ENCODE data around the gene FNDC3B.
"Not testable (repeated sequence)": the region's sequence is repeated elsewhere in the genome, so short reads cannot be mapped to it uniquely, and the experiment has no call there.

Gene FNDC3B

DNA sequence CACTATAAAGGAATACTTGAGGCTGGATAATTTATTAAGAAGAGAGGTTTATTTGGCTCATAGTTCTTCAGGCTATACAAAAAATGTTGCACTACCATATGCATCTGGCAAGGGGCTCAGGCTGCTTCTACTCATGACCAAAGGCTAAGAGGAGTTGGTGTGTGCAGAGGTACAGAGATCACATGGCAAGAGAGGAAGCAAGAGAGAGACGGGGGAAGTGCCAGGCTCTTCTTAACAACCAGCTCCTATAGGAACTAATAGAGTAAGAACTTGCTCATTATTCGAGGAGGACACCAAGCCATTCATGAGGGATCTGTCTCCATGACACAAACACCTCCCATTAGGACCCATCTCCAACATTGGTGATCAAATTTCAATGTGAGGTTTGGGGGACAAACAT is 6.0 kb upstream of the FNDC3B start:
- no peak for DNase-seq (ENCODE audit: low spot score)

DNA sequence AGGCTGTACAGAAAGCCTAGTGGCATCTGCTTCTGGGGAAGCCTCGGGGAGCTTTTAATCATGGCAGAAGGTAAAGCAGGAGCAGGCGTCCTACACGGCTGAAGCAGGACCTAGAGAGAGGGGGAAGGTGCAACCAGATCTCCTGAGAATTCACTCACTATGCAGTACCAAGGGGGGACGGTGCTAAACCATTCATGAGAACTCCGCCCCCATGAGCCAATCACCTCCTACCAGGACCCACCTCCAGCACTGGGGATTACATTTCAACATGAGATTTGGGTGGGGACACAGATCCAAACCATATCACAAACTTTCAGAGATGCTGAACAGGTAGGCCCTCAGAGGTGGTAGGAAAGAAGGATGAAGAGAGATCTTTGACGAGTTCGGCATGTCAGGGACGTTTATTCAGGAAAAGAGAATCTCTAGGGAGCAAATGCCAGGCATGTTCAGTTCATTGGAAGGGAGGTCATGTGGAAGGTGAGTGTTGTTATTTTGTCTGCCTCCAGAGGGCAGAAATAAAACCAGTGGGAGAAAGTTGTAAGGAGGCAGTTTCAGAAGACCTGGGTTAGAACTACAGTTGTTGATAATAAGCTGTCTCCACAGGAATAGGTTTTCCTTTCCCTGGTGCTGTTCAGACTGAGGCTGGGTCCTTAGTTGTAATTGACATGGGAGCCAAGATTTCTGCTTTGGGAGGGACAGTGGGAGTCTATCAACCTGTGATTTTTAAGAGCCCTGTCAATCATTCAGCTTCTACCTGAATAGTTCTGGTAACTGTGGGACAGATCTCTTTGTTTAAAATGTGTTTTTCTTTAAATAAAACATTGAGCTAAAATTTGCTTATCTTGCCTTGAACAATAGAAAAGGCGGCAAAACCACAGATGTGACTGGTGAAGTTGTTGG is 4.3 kb upstream of the FNDC3B start:
- DNase-seq (ENCODE audit: low spot score) = no peak

DNA sequence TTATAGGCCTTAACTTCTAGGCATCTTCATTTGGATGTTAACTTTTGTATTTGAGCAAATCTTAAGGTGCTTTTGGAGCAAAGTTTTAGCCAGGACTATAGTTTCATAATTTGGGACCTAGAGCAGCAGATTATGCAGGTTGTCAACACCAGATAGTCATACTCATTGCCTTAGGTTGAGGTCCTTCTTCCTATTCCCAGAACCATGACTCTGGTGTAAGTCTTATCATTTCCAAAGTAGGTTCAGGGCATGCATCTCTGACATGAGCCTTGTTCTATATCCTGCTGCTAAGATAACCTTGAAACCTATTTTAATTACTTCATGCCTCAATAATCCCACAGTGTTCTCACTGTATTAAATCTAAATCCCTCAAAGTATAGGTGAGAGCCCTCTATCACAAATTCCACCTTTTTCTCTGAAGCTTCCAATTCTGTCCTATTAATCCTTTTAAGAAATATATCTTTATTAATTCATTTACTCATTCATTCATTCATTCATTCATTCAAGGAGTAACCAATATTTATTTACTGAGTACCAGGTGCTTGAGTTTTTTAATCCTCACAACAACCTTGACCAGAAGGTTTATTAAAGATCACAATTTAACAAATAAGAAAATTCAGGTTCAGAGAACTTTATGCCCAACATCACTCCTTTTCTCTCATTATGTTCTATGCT is 2.7 kb upstream of the FNDC3B start:
- no peak for DNase-seq (ENCODE audit: low spot score)

DNA sequence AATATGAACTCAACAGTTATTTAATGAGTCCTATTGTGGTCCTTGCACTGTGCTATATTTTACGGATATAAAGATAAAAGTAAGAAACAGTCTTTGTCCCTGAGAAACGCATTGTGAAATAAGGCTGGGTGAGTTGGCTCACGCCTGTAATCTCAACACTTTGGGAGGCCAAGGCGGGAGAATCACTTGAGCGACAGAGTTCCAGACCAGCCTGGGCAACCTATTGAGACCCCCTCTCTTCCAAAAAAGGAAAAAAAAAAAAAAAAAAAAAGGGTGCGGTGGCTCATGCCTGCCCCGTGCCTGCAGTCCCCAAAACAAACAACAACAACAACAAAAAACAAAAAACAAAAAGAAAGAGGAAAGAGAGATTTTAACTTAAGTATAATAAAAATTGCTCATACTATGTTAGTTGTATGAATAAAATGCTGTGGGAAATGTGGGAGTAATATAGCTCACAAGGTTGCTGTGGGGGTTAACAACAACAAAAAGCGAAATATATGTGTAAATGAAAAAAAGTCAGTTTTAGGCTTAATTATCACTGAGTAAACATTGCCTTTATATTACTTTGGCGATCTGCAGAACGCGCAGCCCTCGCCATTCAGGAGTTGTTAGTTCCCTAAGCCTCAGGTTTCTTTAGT is 461 bp upstream of the FNDC3B start:
- no peak for DNase-seq (ENCODE audit: low spot score)

DNA sequence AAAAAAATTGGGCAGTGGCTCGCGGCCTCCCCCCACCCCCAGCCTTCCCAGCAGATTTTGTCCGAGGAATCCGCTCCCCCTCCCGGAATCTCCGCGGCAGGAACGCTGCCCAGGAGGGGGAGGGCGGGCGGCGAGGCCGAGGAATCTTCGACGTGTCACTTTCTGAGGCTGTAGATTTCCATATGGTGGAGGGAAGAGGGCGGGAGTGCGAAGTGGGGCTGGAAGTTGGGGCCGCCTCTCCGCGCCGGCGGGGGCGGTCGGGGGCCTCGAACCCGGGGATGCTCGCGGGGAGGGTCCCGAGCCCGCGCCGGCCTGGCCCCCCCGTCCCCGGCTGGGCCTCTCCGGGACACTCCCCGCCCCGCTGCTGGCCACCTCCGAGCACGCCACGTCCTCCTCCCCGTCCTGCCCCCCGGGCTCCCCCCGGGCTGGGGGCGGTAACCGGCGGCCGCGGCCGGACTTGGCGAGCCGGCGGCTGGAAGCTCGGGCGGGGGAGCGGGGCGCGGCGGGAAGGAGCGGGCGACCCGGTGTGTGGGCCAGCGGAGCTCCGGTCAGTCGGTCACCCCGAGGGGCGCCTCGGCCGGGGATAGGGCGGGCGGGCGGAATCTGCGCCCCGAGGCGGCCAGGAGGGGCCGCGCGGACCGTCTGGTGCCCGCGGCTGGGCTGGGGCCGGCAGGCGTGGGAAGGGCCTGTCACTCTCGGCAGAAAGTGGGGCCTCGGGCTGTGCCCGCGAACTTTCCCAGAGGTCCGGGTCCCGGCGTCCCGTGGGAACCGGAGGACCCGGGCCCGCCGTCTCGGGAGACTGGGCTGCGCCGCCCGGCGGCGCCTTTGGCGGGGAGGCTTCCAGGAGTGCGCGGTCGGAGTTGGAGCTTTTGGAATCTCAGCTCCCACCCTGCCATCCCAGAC is 951 bp downstream of the FNDC3B start:
- peak; percentile 34 for DNase-seq (ENCODE audit: low spot score)

DNA sequence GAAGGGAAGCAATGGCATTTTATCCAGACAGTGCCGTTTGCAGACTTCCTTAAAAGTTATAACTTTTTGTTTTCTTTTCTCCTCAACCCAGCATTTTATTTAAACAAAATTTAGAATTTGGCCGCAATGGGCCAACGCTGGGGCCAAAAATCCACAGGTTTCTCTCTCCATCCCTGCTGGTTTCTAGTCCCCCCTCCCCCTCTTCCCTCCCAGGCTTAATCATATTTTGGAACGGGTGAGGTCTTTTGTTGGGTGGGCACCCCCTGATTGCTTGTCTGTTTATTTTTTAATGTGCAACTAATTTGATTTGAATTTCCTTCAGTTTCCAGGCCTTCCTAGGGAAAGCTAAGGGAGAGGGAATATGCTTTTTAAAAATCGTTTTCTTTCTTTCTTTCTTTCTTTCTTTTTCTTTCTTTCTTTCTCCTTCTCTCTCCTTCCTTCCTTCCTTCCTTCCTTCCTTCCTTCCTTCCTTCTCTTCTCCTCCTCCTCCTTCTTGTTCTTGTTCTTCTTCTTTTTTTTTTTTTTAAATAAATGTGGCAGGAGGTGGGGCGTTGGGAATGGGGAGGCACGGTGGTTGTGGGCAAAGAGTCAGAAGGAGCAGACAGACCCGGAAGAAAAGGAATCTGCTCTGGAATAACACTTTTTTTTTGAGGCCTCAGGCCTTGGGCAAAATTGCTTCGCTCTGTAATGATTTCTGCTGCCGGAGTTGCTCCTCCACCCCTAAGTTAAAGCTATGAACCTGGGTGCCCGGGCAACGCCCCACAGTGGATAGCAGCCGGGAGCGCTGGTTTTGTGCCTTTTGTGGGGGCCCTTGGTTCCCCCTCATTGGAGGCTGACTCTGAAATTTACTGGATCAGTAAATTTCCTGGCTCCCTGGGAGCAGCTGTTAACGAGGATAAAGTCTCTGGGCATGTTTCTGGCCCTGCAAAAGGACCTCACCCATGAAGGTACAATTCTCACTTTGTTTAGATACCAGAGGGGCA is 1.9 kb downstream of the FNDC3B start:
- no peak for DNase-seq (ENCODE audit: low spot score)

DNA sequence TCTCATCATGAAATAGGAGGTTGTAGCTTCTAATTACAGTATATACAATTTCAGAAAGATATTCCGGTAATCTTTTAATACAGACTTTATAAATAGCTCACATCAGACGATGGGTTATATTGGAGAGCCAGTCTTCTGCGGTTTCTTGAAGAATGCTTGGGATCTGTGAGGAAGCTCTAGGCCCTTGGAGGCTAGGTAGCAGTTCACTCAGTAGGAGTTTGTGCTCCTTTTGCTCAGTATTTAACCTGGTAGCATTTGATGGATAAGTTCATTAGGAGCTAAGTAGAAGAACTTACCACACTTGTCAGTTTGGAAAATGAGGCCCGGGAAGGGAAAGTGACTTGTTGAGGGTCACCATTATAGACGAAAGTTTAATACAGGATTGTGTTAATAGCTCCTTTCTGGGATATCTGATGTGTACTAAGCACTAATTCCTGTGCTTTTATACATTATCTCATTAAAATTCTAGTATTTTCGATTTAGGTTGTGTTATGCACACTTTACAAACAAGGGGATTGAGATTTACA is 2.8 kb downstream of the FNDC3B start:
- no peak for DNase-seq (ENCODE audit: low spot score)

DNA sequence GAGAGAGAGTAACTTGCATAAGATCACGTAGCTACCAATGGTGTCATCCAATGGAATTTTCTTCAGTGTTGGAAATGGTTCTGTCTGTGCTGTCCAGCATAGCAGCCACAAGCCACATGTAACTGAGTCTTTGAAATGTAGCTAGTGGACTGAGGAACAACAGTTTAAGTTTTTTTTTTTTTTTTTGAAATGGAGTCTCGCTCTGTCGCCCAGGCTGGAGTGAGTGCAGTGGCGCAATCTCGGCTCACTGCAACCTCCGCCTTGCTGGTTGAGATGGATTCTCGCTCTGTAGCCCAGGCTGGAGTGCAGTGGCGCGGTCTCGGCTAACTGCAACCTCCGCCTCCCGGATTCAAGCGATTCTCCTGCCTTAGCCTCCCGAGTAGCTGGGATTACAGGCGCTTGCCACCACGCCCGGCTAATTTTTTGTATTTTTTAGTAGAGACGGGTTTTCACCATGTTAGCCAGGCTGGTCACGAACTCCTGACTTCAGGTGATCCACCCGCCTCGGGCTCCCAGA is 3.3 kb downstream of the FNDC3B start:
- not testable (repeated sequence) for DNase-seq (ENCODE audit: low spot score)

DNA sequence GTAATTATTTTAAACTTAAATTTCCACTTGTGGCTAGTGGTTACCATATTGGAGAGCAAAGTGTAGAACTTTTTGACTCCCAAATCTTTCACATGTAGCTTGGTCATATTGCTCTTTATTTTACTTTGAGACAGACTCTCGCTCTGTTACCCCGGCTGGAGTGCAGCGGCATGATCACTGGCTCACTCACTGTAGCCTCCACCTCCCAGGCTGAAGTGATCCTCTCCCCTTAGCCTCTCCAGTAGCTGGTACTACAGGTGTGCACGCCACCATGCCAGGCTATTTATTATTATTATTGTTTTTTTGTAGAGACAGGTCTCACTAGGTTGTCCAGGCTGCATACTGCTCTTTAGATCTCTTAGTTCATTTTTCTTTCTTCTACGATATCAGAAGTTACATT is 3.9 kb downstream of the FNDC3B start:
- DNase-seq (ENCODE audit: low spot score) = no peak

DNA sequence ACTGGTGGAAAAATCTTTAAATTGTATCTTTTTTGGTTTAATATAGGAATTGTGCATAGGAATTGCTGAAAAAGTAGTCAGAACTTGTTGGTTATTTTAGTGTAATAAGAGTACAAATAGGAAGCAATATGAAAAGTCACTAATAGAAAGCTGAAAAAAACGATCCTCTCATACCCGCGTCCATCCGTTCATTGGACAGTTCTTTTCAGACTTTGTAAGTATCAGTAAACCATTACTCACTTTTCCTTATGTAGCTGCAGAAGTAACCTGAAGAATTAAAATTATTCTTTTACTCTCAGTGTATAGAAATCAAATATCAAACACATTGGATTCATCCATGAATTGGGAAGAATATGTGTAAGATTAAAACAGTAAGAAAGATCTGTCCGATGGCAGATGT is 4.4 kb downstream of the FNDC3B start:
- DNase-seq (ENCODE audit: low spot score) = no peak

DNA sequence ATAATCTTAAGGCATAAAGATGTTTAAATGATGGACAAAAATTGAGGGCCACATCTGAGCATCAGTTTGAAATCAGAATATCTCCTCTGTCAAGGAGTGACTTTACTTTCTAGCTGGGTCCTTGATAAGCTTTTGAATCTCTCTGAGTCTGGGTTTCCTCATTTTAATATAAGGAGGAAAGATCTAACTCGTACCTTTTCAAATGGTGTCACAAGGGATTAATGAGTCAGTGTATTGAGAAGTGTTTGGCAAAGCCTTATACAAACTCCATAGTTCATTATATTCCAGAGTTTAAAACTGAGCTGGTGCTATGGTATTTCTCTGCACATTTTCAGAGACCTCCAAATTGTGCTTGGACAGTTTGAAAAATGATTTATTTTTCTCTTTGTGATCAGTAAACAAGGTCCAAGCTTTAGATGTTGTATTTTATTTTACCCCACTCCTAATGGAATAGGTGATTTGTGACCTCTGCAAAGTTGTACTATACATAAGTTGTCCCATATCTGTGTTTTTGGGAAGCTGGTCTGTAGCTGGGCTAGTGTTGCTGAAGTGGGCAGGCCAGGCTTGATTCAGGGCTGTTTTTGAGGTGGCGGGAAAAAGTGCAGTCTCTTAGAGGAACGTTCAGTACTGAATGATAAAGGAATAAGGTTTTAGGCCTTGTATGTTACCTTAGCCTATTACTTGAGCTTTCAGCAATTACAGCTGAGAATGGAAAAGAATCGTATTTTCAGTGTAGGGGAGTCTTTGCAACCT is 5.6 kb downstream of the FNDC3B start:
- no peak for DNase-seq (ENCODE audit: low spot score)

DNA sequence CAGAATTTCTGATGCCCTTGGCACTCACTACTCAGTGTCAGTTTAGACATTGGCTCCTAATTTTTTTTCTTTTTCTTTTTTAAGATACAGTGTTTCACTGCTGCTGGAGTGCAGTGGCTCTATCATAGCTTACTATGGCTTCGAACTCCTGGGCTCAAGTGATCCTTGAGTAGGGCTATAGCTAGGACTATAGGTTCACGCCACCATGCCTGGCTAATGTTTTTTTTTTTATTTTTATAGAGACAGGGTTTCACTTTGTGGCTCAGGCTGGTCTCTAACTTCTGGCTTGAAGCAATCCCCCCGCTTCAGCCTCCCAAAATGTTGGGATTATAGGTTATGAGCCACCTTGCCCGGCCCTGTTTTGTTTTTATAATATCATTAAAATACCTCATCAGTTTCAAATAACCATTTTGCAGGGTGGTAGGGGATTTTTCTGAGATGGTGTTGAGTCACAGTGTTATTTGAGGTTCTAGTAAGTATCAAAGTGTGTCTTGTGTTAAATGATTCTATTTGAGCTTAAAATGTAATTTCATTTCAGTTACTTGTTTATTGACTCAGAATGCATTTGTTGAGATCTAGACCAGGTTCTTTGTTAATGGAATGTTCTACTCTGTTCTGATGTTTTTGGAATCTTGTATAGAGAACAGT is 7.0 kb downstream of the FNDC3B start:
- DNase-seq (ENCODE audit: low spot score) = no peak

DNA sequence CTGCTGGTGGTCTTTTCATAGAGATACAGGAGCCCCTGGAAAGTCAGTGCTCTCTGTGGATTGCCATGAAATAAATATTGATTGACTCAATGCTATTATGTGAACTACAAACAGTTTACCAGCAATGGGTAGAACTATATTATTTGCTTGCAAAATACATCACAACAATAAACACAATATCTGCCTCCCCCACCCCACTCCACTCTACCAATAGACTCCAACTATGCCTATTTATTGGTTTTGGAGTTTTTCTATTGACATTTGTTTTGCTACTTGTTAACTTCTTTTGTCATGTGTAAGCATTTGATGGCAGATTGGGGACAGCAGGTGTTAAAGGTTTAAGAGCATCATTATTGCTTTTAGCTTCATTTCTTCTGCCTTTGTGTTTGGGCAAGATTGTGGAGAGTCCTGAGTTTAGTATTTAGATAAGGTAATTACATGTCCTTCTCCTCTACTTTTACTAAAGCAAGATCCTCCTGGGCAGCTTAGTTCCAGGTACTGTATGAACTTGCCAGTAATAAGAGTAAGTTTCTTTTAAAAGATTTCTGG is 8.3 kb downstream of the FNDC3B start:
- no peak for DNase-seq (ENCODE audit: low spot score)

DNA sequence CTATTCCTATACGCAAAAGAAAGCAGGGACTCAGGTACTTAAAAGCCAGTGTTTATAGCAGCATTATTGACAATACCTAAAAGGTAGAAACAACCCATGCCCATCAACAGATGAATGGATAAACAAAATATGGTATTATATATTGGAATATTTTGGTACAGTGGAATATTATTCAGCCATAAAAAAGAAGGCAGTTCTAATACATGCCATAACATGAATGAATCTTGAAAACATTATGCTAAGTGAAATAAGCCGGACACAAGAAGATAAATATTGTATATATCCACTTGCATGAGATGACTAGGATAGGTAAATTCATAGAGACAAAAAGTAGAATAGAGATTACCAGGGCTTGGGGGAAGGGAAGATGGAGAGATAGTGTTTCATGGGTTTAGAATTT is 9.2 kb downstream of the FNDC3B start:
- no peak for DNase-seq (ENCODE audit: low spot score)

DNA sequence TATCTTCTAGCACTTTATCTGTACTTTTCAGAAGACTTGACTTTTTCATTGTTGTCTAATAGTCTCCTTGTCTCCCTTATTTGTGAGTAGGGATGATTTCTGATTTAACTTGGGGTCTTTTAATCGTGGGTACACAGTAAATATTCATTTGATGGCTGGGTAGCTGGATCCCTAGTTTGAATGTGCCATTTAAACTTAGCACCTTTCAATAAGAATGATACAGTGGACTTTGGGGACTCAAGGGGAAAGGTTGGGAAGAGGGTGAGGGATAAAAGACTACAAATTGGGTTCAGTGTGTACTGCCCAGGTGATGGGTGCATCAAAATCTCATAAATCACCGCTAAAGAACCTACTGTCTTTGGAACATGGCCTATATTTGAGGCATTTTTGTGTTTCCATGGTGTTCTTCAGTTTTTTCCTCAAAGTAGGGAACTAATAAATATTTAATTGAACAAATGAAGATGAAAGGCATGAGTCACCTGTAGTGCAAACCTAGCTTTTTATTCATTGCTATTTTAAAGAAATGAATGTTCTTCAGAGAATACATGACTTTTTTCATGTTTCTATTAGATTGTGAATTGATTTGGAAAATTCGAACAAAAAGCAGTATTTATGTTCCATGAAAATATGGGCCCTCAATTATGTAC is 12.1 kb downstream of the FNDC3B start:
- no peak for DNase-seq (ENCODE audit: low spot score)

DNA sequence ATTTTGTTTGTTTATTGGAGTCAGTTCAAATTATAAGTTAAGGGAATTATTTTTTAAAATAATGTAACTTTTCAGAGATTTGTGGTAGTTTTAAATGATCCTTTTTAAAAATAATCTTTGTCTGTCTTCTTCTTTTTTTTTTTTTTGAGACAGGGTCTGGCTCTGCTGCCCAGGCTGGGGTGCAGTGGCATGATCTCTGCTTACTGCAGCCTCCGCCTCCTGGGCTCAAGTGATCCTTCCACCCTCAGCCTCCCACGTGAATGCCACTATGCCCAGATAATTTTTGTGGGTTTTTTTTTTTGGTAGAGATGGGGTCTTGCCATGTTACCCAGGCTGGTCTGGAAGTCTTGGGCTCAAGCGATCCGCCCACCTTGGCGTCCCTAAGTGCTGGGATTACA is 12.6 kb downstream of the FNDC3B start:
- DNase-seq (ENCODE audit: low spot score) = no peak

DNA sequence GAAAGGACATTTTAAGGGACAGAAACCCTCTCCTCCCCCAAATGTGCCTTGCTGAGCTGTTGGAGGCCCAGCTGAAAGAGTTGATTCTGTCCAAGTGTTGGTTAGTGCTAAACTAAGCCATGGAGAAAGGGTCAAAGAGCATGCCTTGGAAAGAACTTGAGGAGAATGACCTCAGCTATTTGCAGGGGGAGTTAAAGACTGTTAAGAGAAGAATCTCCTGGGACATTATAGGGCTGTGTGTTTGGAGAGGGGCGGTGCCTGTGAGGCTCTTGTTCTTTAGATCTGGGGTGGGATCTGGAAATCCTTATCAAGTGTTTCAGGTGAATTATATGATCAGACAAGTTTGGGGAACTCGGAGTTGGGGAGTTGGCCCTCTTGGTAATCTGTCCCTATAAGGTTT is 13.0 kb downstream of the FNDC3B start:
- no peak for DNase-seq (ENCODE audit: low spot score)

DNA sequence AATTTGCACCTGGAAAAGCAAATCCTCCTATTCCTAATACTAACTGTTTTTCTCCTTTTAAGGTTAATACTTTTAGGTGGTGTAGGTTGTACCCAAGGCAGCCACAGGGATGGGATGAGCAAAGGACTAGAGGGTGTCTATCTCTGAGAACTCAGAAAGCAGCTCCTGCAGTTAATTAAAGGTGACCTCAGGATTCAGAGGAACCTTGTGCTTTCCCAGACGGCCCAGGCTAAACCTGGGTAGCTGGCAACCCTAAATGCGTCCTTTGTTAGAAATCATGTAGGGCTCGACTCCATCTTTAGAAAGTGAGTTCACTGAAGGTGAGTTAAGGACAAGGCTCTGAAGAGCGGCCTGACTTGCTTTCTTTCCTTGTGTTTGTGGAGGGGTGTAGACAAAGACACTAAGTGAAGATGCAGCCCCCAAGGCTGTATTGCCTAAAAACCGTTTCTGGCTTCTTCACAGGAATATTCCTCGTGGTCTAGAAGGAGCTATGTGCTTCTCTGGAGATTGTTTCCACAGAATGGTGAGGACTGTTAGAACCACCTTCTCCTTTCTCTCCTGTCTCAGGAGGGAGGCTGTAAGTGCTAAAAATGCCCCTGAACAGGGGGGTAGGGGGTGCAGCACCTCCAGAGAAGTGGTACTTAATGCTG is 14.9 kb downstream of the FNDC3B start:
- DNase-seq (ENCODE audit: low spot score) = no peak
